PC-3 (cell line): ENCODE data around the gene MAGEB10. TPM values are rescaled to one million over a fixed set of nuclear protein-coding genes. Genes with fewer than 3 reads are reported as not detected.

Experiments used
- ATAC-seq: fragments of 200-7000 bp; cut with Tn5 transposase; 2 replicates; pipeline ENCODE4 v1.9.1; 2020; ENCODE audit warnings: mild to moderate bottlenecking, moderate library complexity
- Bru-seq: library from RNA; stranded (reverse); fragments of 400-500 nt; gene quantifications from one replicate; lab custom pipeline; 2021; lab: Mats Ljungman, UMichigan
- BruChase-seq, 2 experiments: library from RNA; stranded (reverse); fragments of 400-500 nt; gene quantifications; one replicate each; lab custom pipeline; 2021; lab: Mats Ljungman, UMichigan
- BruUV-seq: library from RNA; stranded (reverse); fragments of 400-500 nt; replicated peaks from 2 replicates; lab custom pipeline; 2021; lab: Mats Ljungman, UMichigan
- CTCF ChIA-PET: fragments of 300-600 bp; sonication (Branson Sonifier 250); formaldehyde crosslinking; loops from one replicate; lab custom pipeline; 2022; ENCODE audit warnings: antibody characterized with exemption; lab: Charles Lee
- POLR2A ChIA-PET: fragments of 300-600 bp; sonication (Branson Sonifier 250); formaldehyde crosslinking; loops from one replicate; lab custom pipeline; 2022; ENCODE audit warnings: antibody characterized with exemption; ENCODE audit not compliant: unreplicated experiment; lab: Charles Lee
- DNase-seq: peaks from one replicate; pipeline ENCODE4 v3.0.0-alpha.2; 2015
- H2AFZ ChIP-seq: fragments of 300-600 bp; sonication (generic); 2 replicates; pipeline ENCODE4 v1.6.0; 2016; ENCODE audit warnings: antibody characterized with exemption, low read length
- H3F3A ChIP-seq: fragments of 300-600 bp; sonication (generic); one replicate; pipeline ENCODE4 v1.6.0; 2017; ENCODE audit warnings: antibody characterized with exemption, low read length, control low read depth, mild to moderate bottlenecking; ENCODE audit not compliant: unreplicated experiment
- H3K27ac ChIP-seq: fragments of 300-600 bp; sonication (generic); 2 replicates; pipeline ENCODE4 v1.5.1; 2016; ENCODE audit warnings: mild to moderate bottlenecking, low read length
- H3K27me3 ChIP-seq: fragments of 300-600 bp; sonication (generic); 2 replicates; pipeline ENCODE4 v1.6.1; 2016; ENCODE audit warnings: low read length, mixed read lengths
- H3K36me3 ChIP-seq: fragments of 300-600 bp; sonication (generic); 2 replicates; pipeline ENCODE4 v1.6.1; 2016; ENCODE audit warnings: low read depth, mixed run types, low read length, mixed read lengths
- H3K4me1 ChIP-seq: fragments of 300-600 bp; sonication (generic); 2 replicates; pipeline ENCODE4 v1.5.1; 2016; ENCODE audit warnings: low read length; ENCODE audit not compliant: insufficient read depth
- H3K4me2 ChIP-seq: fragments of 300-600 bp; sonication (generic); 2 replicates; pipeline ENCODE4 v1.6.0; 2016; ENCODE audit warnings: low read length
- H3K4me3 ChIP-seq: fragments of 300-600 bp; sonication (generic); 2 replicates; pipeline ENCODE4 v1.5.1; 2016; ENCODE audit warnings: mild to moderate bottlenecking, low read length, mixed read lengths
- H3K79me2 ChIP-seq: fragments of 300-600 bp; sonication (generic); 2 replicates; pipeline ENCODE4 v1.6.1; 2017; ENCODE audit warnings: low read length, mixed read lengths
- H3K9ac ChIP-seq: fragments of 300-600 bp; sonication (generic); 2 replicates; pipeline ENCODE4 v1.6.0; 2016; ENCODE audit warnings: mild to moderate bottlenecking, low read length
- H3K9me2 ChIP-seq: fragments of 300-600 bp; sonication (generic); replicated peaks from 2 replicates; pipeline ENCODE4 v1.6.1; 2016; ENCODE audit warnings: mixed run types, low read length, mixed read lengths
- H3K9me3 ChIP-seq: fragments of 300-600 bp; sonication (generic); 2 replicates; pipeline ENCODE4 v1.6.1; 2016; ENCODE audit warnings: low read length, mixed read lengths
- H4K20me1 ChIP-seq: fragments of 300-600 bp; sonication (generic); 2 replicates; pipeline ENCODE4 v1.6.1; 2016; ENCODE audit warnings: low read length, mixed read lengths
- EZH2 ChIP-seq: fragments of 300-600 bp; sonication (generic); IDR thresholded peaks from one replicate; pipeline ENCODE4 v1.6.1; 2017; ENCODE audit warnings: antibody characterized with exemption, mild to moderate bottlenecking, low read length; ENCODE audit not compliant: unreplicated experiment
- EZH2phosphoT487 ChIP-seq: fragments of 300-600 bp; sonication (generic); IDR thresholded peaks from 2 replicates; pipeline ENCODE4 v1.6.1; 2018; ENCODE audit warnings: mild to moderate bottlenecking, antibody characterized with exemption, low read length, borderline replicate concordance
- intact Hi-C: fragments of 100-400 bp; cut with micrococcal nuclease; formaldehyde crosslinking; loops from 2 replicates; pipeline ENCODE4 v1.9.0; 2023
- long read RNA-seq: library from polyadenylated mRNA; unstranded; transcript quantifications from one replicate; pipeline ENCODE4 v2.0.0, GENCODE V29; 2021; ENCODE audit not compliant: unreplicated experiment
- total RNA-seq: library from RNA; depleted of rRNA; stranded (reverse); fragments of >200 nt; gene quantifications from 2 replicates; pipeline ENCODE4 v1.2.3, GENCODE V29; 2014; rRNA removed
- TF ChIP-seq, protein P1 (sequence below): fragments of 300-600 bp; sonication (generic); conservative IDR thresholded peaks from 2 replicates; pipeline ENCODE4 v1.5.1; 2017; ENCODE audit warnings: antibody characterized with exemption, low read depth, mild to moderate bottlenecking, low read length

The MAGEB10 gene, protein sequence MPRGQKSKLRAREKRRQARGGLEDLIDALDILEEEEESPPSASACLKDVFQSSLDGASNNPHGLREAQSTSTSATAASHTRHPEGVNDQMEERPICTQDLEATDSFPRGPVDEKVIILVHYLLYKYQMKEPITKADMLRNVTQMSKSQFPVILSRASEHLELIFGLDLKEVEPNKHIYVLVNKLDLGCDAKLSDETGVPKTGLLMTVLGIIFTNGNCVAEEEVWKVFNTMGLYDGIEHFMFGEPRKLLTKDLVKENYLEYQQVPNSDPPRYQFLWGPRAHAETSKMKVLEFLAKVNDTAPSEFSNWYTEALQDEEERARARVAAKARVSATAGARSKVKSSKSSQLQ
- total RNA-seq = not detected in 2 replicates
- not detected for Bru-seq, nascent RNA
- not detected for BruChase-seq, experiment 1, labeled RNA remaining after a 6-hour chase
- not detected for BruChase-seq, experiment 2, labeled RNA remaining after a 2-hour chase
- long read RNA-seq = 0 reads

DNA sequence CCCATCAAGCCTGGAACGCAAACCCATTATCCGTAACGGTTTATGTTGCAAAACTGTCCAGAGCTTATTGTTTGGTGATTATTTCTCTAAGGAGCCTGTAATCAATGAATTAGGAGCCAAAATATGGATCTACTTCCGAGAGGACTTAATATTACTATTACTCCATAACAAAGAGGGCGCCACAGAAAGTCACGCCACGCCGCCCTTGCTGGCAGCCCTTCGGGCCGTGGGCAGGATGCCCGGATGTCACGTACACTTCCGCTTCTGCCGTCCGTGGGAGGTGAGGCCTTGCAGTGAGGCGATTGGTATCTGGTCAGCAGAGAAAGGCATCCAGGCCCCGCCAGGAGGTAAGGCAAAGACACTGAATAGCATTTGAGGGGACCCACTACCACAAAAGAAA lies at the start of gene MAGEB10:
Gene MAGEB10, plus strand, starts transcription at position 301 of the 400 bp plus-strand sequence. CDS start 13,317 bp downstream, outside the sequence.
- DNase-seq = no peak
- no peak within 1 kb of the TSS for H3K4me2 ChIP-seq
- no peak within 1 kb of the TSS for H2AFZ ChIP-seq
- ChIA-PET POLR2A (no interaction called here), CTCF (no interaction called here)
- ATAC-seq = no peak
- no peaks in the 10 kb centered on the region for H3K9me2 ChIP-seq
- no peaks in the 10 kb centered on the region for H3K9me3 ChIP-seq
- no peak within 1 kb of the TSS for H3K27ac ChIP-seq
- intact Hi-C loops = no loop called here
- no peak within 1 kb of the TSS for H3K4me3 ChIP-seq
- TF ChIP-seq, protein P1, sequence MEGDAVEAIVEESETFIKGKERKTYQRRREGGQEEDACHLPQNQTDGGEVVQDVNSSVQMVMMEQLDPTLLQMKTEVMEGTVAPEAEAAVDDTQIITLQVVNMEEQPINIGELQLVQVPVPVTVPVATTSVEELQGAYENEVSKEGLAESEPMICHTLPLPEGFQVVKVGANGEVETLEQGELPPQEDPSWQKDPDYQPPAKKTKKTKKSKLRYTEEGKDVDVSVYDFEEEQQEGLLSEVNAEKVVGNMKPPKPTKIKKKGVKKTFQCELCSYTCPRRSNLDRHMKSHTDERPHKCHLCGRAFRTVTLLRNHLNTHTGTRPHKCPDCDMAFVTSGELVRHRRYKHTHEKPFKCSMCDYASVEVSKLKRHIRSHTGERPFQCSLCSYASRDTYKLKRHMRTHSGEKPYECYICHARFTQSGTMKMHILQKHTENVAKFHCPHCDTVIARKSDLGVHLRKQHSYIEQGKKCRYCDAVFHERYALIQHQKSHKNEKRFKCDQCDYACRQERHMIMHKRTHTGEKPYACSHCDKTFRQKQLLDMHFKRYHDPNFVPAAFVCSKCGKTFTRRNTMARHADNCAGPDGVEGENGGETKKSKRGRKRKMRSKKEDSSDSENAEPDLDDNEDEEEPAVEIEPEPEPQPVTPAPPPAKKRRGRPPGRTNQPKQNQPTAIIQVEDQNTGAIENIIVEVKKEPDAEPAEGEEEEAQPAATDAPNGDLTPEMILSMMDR = no peak
- TF ChIP-seq EZH2phosphoT487 (no peak), EZH2 (no peak)
- no peak within 1 kb of the TSS for H3K9ac ChIP-seq
- BruUV-seq = no TSS peak
- H3K27me3 ChIP-seq = no peaks in the 10 kb centered on the region
- H4K20me1 ChIP-seq = no peaks in the 10 kb centered on the region
- no peaks in the 10 kb centered on the region for H3K4me1 ChIP-seq
- no peaks in the 10 kb centered on the region for H3K36me3 ChIP-seq
- no peaks in the 10 kb centered on the region for H3K79me2 ChIP-seq
- H3F3A ChIP-seq = no peaks in the 10 kb centered on the region

DNA sequence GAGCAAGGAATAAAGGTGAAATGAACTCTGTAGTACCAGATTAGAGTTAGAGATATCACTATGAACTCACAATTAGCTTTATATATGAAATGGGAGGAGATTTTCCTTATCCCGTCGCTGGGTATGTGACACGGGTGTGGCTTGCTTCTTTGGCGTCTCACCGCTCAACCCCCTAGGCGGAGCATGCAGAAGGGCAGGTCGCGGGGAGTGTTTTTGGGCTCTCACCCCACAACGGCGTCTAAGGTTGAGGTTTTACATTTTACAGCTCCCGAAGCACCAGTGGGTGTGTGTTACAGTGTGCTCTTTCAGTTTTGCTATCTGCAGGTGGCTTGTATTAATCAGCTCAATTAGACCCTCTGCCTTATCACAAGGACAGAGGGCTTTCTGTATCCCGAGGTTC lies 42.1 kb upstream of the MAGEB10 start:
- TF ChIP-seq EZH2 = no peak
- TF ChIP-seq, protein P1 = no peak
- TF ChIP-seq EZH2phosphoT487 = no peak
- DNase-seq (no peak), ATAC-seq (peak; percentile 33; the same call in 1 of the 2 replicates)
- Histone ChIP-seq H3F3A (no peaks in the 10 kb centered on the region), H3K4me3 (peak overlapping the region; percentile 50), H3K9me2 (no peaks in the 10 kb centered on the region), H4K20me1 (no peaks in the 10 kb centered on the region), H3K4me1 (peaks cover 24% of the 10 kb centered on the region), H3K27me3 (no peaks in the 10 kb centered on the region), H3K27ac (no peak overlapping the region), H3K79me2 (no peaks in the 10 kb centered on the region), H3K9me3 (no peaks in the 10 kb centered on the region), H3K36me3 (no peaks in the 10 kb centered on the region), H3K4me2 (peak overlapping the region; percentile 69), H2AFZ (peak overlapping the region; percentile 57), H3K9ac (no peak overlapping the region)
- intact Hi-C loops = no loop called here
- CTCF ChIA-PET = no interaction called here
- BruUV-seq = no TSS peak
- POLR2A ChIA-PET = no interaction called here

DNA sequence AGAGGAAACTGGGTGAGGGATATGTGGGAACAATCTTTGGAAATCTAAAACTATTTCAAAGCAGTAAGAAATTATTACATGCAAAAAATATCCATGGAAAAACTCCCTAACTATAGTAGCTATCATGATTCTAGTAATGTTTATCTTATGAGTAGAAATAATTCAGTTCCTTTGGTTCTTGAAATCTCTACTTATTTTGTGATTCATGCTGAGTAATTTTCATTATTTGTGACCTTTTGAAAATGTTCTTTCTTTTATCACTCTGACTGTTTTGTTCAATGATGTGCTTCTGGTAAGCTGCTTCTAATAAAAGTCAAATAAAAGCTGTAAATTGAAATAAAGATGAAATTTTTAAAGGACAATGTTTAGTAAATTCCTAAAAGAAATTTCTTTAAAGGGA lies 40.4 kb upstream of the MAGEB10 start:
- no peaks in the 10 kb centered on the region for H3F3A ChIP-seq
- H4K20me1 ChIP-seq = no peaks in the 10 kb centered on the region
- peak overlapping the region; percentile 23; the same call in 1 of the 2 replicates for H3K9ac ChIP-seq
- no peaks in the 10 kb centered on the region for H3K79me2 ChIP-seq
- intact Hi-C loops = no loop called here
- no peaks in the 10 kb centered on the region for H3K9me2 ChIP-seq
- no peaks in the 10 kb centered on the region for H3K27me3 ChIP-seq
- no peak overlapping the region for H3K4me3 ChIP-seq
- H2AFZ ChIP-seq = no peak overlapping the region
- H3K9me3 ChIP-seq = no peaks in the 10 kb centered on the region
- peaks cover 24% of the 10 kb centered on the region for H3K4me1 ChIP-seq
- BruUV-seq = no TSS peak
- peak overlapping the region; percentile 73 for H3K27ac ChIP-seq
- H3K36me3 ChIP-seq = no peaks in the 10 kb centered on the region
- DNase-seq (peak; percentile 60), ATAC-seq (peak; percentile 64)
- ChIA-PET CTCF (no interaction called here), POLR2A (no interaction called here)
- H3K4me2 ChIP-seq = peak overlapping the region; percentile 56
- TF ChIP-seq EZH2 (no peak), EZH2phosphoT487 (no peak)
- TF ChIP-seq, protein P1 = no peak
